GM06990 (cell line): ENCODE results near the gene MMP23B.

Experiments used
- DNase-seq: peaks from one replicate; pipeline ENCODE4 v3.0.0-alpha.2; 2011; ENCODE audit not compliant: insufficient read length; ENCODE audit errors: extremely low read depth
- H3K27me3 ChIP-seq: replicated peaks from 2 replicates; pipeline ENCODE4 v1.6.0; 2011; ENCODE audit warnings: low read length; ENCODE audit not compliant: control insufficient read depth, insufficient read depth
- H3K36me3 ChIP-seq: 2 replicates; pipeline ENCODE4 v1.5.1; 2011; ENCODE audit warnings: low read length; ENCODE audit not compliant: control insufficient read depth, insufficient read depth
- H3K4me3 ChIP-seq: replicated peaks from 2 replicates; pipeline ENCODE4 v1.5.1; 2011; ENCODE audit warnings: low read depth, mild to moderate bottlenecking, control low read depth, low read length
- TF ChIP-seq, protein P1 (sequence below): IDR thresholded peaks from 2 replicates; pipeline ENCODE4 v1.5.1; 2011; ENCODE audit warnings: low read length, control low read depth, mild to moderate bottlenecking, inconsistent platforms; ENCODE audit not compliant: insufficient read depth, poor library complexity, severe bottlenecking

MMP23B gene

DNA sequence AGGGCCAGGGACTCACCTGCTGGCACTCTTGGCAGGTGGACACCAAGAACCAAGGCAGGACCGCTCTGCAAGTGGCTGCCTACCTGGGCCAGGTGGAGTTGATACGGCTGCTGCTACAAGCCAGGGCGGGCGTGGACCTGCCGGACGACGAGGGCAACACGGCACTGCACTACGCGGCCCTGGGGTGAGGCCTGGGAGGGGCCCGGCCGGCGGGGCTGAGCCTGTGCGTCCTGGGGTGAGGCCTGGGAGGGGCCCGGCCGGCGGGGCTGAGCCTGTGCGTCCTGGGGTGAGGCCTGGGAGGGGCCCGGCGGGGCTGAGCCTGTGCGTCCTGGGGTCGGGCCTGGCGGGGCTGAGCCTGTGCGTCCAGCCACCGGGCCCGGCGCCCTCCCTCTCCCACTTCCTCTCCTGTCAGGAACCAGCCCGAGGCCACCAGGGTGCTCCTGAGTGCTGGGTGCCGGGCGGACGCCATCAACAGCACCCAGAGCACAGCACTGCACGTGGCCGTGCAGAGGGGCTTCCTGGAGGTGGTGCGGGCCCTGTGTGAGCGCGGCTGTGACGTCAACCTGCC is 4.6 kb upstream of the MMP23B start:
- Histone ChIP-seq H3K36me3 (no peaks in the 10 kb centered on the region), H3K4me3 (no peak overlapping the region), H3K27me3 (no peaks in the 10 kb centered on the region; the same call in 1 of the 2 replicates)
- TF ChIP-seq, protein P1, sequence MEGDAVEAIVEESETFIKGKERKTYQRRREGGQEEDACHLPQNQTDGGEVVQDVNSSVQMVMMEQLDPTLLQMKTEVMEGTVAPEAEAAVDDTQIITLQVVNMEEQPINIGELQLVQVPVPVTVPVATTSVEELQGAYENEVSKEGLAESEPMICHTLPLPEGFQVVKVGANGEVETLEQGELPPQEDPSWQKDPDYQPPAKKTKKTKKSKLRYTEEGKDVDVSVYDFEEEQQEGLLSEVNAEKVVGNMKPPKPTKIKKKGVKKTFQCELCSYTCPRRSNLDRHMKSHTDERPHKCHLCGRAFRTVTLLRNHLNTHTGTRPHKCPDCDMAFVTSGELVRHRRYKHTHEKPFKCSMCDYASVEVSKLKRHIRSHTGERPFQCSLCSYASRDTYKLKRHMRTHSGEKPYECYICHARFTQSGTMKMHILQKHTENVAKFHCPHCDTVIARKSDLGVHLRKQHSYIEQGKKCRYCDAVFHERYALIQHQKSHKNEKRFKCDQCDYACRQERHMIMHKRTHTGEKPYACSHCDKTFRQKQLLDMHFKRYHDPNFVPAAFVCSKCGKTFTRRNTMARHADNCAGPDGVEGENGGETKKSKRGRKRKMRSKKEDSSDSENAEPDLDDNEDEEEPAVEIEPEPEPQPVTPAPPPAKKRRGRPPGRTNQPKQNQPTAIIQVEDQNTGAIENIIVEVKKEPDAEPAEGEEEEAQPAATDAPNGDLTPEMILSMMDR, result no peak
- DNase-seq, result peak; percentile 18

DNA sequence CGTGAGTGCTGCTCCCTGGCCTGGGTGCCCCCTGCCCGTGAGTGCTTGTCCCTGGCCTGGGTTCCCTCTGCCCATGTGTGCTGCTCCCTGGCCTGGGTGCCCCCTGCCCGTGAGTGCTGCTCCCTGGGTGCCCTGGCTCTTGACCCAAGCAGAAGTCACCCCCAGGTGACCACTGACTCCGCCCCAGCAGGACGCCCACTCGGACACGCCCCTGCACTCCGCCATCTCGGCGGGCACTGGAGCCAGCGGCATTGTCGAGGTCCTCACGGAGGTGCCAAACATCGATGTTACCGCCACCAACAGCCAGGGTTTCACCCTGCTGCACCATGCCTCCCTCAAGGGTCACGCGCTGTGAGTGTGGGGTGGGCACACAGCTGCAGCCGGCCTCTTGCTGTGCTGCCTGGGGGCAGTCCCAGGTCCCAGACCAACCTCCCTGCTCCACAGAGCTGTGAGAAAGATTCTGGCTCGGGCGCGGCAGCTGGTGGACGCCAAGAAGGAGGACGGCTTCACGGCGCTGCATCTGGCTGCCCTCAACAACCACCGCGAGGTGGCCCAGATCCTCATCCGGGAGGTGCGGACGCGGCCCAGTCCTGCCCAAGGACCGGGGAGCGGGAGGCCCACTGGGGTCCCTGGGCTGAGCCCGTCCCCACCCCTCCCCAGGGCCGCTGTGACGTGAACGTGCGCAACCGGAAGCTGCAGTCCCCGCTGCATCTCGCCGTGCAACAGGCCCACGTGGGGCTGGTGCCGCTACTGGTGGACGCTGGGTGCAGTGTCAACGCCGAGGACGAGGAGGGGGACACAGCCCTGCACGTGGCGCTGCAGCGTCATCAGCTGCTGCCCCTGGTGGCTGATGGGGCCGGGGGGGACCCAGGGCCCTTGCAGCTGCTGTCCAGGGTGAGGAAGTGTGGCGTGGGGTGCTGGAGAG is 3.9 kb upstream of the MMP23B start:
- no peak overlapping the region for H3K4me3 ChIP-seq
- H3K36me3 ChIP-seq, result no peaks in the 10 kb centered on the region
- H3K27me3 ChIP-seq, result no peaks in the 10 kb centered on the region; the same call in 1 of the 2 replicates
- DNase-seq, result peak; percentile 30
- TF ChIP-seq, protein P1, result no peak

DNA sequence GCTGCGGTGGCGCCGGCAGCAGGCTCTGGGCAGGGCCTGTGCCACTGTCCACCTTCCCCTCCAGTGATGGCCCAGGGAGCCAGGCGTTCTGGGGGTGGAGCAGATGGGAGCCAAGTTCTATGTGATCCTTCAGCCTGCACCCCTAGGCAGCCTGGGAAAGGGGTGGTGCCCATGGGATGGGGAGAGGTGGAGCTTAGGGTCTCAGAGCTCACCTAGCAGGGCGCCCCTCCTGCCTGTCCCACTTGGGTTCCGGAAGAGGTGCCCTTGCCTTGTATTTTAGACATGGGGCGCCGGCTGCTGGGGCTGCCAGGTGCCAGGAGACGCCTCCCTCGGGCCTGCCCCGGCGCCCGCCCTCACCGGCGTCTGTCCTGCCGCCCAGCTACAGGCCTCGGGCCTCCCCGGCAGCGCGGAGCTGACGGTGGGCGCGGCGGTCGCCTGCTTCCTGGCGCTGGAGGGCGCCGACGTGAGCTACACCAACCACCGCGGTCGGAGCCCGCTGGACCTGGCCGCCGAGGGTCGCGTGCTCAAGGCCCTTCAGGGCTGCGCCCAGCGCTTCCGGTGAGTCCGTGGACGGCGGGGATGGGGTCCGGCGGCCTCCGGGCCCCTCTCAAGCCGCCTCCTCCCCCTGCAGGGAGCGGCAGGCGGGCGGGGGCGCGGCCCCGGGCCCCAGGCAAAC is 3.1 kb upstream of the MMP23B start:
- peak; percentile 40 for DNase-seq
- no peaks in the 10 kb centered on the region for H3K36me3 ChIP-seq
- TF ChIP-seq, protein P1, result no peak
- no peaks in the 10 kb centered on the region; the same call in 1 of the 2 replicates for H3K27me3 ChIP-seq
- H3K4me3 ChIP-seq, result peak overlapping the region; percentile 5

DNA sequence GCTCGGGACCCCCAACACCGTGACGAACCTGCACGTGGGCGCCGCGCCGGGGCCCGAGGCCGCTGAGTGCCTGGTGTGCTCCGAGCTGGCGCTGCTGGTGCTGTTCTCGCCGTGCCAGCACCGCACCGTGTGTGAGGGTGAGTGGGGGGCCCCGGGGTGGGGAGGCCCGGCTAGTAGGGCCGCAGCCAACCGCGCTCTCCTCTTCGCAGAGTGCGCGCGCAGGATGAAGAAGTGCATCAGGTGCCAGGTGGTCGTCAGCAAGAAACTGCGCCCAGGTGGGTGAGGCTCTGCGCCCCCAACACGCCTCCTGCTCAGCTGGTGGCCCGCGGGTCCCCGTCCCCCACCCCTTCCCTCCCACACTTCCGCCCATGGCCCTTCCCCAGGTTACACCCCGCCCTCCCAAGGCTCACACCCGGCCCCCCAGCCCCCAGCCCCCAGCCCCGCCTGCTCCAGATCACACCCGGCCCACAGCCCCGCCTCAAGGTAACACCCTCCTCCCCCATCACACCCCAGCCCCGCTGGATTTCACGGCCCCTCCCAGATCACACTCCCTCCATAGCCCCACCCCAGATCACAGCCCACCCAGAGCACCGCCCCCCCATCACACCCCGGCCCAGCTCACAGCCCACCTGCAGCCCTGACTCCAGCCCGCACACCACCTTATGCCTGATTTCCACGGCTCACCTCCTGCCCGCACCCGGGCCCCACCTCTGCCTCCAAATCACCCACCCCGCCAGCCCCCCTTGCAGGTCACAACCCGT is 2.4 kb upstream of the MMP23B start:
- DNase-seq, result peak; percentile 42
- H3K4me3 ChIP-seq, result peak overlapping the region; percentile 25

More for the DNA sequence above, 2.4 kb upstream of the MMP23B start:
- TF ChIP-seq, protein P1, result no peak
- no peaks in the 10 kb centered on the region for H3K36me3 ChIP-seq
- no peaks in the 10 kb centered on the region; the same call in 1 of the 2 replicates for H3K27me3 ChIP-seq
